Activated naive CD8-positive, alpha-beta T cell treated with anti-CD3 and anti-CD28 coated beads, Interleukin-2, amount 50 U/mL, for 16 hours (primary cell): ENCODE measurements around the gene FRAS1.
"Not testable (repeated sequence)": the region's sequence is repeated elsewhere in the genome, so short reads cannot be mapped to it uniquely, and the experiment has no call there.

Source experiments
- DNase-seq: peaks from one replicate; pipeline ENCODE4 v3.0.0-alpha.2; 2020; ENCODE audit warnings: low read depth, low spot score

The FRAS1 gene

DNA sequence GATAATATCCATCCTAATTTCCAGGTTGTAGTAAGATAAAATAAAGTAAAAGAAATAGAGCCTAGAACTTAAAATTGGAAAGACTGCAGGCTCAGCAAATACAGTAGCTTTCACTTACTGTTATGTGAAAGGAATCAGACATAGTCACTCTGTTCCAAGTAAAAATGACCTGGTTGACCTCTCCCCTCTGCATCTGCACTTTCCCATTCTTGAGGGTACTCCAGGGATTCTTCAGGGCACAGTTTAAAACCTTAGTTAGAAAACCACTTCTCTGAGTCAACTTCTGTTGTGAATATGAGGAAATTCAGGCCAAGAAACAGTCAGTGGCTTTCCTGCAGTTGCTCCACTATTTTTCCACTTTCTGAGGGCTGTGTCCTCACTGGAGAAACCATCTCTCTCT lies 42.9 kb downstream of the FRAS1 start:
- DNase-seq, result no peak

DNA sequence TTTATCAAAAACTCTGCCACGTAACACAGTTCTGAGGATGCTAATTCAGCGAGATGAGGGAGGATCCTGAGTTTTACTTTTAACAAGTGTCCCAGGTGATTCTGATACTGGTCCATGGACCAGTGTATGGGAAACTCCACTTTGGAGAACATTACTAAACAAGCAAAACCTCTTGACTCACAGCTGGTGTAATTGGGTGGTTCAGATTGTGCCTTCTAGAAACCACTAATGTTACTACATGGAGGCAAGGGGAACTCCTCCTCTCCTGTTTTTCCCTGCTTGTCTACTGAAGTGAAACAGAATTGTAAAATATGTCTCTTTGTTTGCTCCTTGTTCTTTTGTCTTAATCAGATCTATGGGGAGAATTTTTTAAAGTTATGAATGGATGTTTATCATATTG lies 62.6 kb downstream of the FRAS1 start:
- no peak for DNase-seq

- DNase-seq, result no peak
These were observed 63.2 kb downstream of the FRAS1 start for GRCh38 chr4:78120144-78120880.

- no peak for DNase-seq
These were observed 64.3 kb downstream of the FRAS1 start for GRCh38 chr4:78121338-78121904.

DNA sequence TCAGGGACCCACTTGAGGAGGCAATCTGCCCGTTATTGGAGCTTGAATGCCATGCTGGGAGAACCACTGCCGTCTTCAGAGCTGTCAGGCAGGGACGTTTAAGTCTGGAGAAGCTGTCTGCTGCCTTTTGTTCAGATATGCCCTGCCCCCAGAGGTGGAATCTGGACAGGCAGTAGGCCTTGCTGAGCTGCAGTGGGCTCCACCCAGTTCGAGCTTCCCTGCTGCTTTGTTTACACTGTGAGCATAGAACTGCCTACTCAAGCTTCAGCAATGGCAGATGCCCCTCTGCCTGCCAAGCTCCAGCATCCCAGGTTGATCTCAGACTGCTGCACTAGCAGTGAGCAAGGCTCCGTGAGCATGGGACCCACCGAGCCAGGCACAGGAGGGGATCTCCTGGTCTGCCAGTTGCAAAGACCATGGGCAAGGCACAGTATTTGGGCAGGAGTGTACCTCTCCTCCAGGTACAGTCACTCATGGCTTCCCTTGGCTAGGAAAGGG lies 68.8 kb downstream of the FRAS1 start:
- DNase-seq, result not testable (repeated sequence)

DNA sequence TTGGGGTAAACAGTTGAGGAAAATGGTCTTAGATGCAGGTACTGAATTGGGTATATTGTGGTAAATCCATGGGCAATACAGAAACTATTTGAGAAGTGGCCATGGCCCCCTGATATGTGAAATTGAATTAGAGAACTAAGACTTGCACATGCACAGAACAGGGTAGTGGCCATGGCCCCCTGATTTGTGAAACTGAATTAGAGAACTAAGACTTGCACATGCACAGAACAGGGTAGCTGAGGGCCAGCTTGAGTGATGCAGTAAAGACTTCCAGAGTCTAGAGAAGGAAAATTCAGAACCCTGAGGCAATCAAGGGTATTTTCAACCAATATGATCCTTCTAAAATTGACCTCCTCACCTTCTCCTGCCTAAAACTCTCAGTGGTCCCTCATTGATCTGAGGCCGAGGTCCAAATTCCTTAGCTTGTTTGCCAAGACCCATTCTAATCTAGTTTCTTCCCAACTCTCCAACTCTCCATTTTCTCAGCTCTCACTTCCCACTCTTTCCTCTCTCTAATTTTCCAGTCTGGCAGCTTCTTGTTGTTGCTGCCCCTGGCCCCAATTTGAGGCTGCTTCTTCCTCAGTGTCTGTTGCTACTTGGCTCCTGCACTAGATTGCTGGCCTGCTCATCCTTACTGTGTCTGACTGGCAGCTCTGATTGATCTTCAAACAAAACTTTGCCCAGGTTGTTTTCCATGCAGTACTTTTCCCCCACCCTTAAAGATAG lies 72.4 kb downstream of the FRAS1 start:
- DNase-seq, result no peak

GRCh38 chr4:78131403-78131802 lies 74.3 kb downstream of the FRAS1 start:
- DNase-seq, result no peak

GRCh38 chr4:78136109-78137081 lies 79.3 kb downstream of the FRAS1 start:
- no peak for DNase-seq

- no peak for DNase-seq
These were observed 80.4 kb downstream of the FRAS1 start for GRCh38 chr4:78137532-78137931.

- no peak for DNase-seq
These were observed 81.1 kb downstream of the FRAS1 start for GRCh38 chr4:78138252-78138651.

DNA sequence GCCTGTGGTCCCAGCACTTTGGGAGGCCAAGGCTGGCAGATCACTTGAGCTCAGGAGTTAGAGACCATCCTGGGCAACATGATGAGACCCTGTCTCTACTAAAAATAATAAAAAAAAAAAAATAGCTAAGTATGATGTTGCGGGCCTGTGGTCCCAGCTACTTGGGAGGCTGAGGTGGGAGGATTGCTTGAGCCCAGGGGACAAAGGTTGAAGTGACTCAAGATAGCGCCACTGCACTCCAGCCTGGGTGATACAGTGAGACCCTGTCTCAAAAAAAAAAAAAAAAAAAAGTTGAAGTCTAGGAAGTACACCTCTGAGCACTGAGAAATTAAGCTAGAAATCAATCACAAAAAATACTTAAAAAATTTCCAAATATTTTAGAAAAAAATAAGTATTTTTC lies 86.5 kb downstream of the FRAS1 start:
- no peak for DNase-seq

DNA sequence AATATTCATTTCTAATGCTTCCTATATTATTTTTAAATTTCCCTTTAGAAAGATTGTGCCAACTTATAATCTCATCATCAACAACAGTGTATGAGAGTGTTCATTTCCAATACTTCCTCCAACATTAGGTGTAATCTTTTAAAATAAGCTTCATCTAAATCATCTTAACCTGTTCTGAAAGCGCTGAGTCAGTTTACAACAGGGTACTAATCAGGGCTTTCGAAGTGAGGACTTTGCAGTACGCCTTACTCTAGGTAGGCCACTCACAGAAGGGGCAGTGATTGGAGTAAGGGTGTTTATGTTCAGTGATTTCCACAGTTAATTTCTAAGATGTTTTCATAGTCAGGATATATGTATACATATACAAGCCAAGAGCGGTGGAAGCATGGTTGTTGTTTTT lies 87.9 kb downstream of the FRAS1 start:
- no peak for DNase-seq

GRCh38 chr4:78145622-78146021 lies 88.5 kb downstream of the FRAS1 start:
- no peak for DNase-seq

DNA sequence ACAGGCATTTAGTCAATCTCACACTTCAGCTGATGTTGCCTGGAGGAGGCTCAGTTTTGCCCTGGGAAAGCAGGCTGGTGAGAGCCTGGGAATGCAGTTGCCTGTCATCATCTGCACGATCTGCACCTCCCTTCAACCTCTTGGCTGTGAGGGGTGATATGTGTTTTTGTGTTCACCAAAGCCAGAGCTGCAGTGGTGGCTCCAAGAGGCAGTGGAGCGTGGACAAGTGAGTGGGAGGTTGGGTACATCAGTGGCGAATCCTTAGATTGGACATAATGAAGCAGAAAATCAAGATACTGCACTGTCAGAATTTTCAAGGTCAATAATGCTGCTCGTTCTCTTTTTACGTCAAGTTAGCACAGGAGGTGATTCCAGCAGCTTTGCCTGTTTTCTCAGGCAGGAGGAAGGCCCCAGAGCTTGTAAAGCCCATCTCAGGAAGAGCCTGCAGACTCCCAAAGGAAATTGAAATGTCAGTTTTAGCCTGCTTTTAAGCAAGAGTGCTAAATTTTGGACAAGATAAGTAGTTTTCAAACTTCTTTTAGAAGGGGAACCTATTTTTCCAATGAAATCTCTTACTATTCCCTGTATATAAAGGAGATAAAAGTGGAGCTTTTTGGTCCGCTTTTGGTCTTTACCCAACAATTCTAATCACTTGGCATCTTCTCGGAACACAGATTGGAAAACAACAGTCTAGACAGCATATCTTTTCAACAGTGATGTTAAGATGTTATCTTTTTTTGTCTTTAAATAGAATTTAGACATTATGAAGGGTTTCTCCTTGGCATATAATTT lies 92.8 kb downstream of the FRAS1 start:
- no peak for DNase-seq

DNA sequence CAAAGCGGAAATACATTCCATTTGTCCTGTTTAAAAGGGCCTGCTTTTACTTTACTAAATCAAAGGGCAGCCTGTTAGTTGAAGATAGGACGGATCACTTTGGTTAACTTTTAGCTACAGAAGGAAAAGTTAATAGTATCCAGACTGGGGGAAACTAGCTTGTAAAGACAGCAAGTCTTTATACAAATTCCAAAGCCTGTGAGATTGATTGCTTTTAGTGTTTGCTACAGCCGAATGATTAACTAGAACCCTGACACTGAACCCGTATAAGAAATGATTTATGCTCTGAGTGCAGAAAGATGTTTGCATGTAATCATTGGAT lies 93.4 kb downstream of the FRAS1 start:
- no peak for DNase-seq

- no peak for DNase-seq
These were observed 95.7 kb downstream of the FRAS1 start for GRCh38 chr4:78152795-78153194.

DNA sequence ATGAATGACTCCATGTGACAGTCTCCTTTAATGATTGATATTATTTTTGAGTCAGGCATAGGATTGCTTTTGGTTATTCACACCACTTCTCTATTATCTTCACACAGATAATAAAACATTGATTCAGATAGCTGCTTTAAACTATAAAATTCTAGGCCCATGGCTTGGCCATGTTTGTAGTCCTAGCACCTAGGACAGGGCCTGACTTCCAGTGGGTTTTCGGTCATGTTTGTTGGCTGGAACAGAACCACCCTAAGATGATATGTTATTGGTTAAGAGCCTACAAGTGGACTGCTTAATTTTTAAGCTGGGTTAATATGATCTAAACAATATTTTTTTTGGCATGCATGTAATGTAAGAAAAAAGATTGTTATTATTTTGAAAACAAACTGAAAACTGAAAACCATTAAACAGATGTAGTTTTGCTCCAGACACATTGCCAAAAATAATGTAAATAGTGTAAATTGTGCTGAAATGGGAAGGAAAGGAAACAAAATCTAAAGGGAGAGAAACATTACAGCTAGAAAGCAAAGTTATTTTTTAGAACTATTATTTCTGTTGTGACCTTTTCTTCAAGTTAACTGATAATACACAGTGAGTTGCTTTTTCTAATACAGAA lies 98.0 kb downstream of the FRAS1 start:
- no peak for DNase-seq

- DNase-seq, result no peak
These were observed 98.5 kb downstream of the FRAS1 start for GRCh38 chr4:78155616-78156105.

DNA sequence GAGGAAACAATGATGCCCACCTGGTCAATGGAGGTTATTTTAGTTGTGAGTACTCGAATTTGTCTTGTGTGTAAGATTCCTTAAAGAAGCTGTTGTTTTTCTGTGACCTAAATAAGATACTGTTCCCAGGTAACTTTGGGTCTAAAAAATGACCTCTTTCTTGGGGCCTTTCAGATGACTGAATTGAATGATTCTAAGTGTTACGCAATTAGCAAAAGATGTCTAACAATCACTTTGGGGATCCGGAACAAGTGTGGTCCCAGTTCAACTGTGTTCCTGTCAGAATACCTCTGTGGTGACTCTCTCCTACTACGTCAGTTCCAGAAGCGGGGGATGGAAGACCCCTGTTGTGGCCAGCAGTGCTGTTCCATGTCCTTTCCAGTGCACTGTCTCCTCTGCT lies 99.4 kb downstream of the FRAS1 start:
- DNase-seq, result no peak

GRCh38 chr4:78162342-78162741 lies 105.2 kb downstream of the FRAS1 start:
- DNase-seq, result no peak
